DND-41 (cell line): ENCODE results near the gene SLC10A7.

ENCODE experiments used
- ATAC-seq: fragments of 200-7000 bp; cut with Tn5 transposase; 3 replicates; pipeline ENCODE4 v1.9.1; 2021; ENCODE audit warnings: low read depth; ENCODE audit not compliant: insufficient read depth
- DNase-seq: peaks from one replicate; pipeline ENCODE4 v3.0.0-alpha.2; 2020
- H2AFZ ChIP-seq: 2 replicates; pipeline ENCODE4 v1.6.0; 2012; ENCODE audit warnings: low read depth, low read length
- H3K27ac ChIP-seq: 2 replicates; pipeline ENCODE4 v1.5.1; 2012; ENCODE audit warnings: low read length, inconsistent platforms
- H3K27me3 ChIP-seq: fragments of 200-600 bp; sonication (generic); 2 replicates; pipeline ENCODE4 v1.6.0; 2012; ENCODE audit warnings: low read length, mild to moderate bottlenecking, inconsistent platforms; ENCODE audit not compliant: insufficient read depth, poor library complexity
- H3K36me3 ChIP-seq: 2 replicates; pipeline ENCODE4 v1.5.1; 2012; ENCODE audit warnings: low read length, inconsistent platforms; ENCODE audit not compliant: insufficient read depth
- H3K4me1 ChIP-seq: 2 replicates; pipeline ENCODE4 v1.5.1; 2012; ENCODE audit warnings: mild to moderate bottlenecking, low read length; ENCODE audit not compliant: insufficient read depth
- H3K4me2 ChIP-seq: 2 replicates; pipeline ENCODE4 v1.6.0; 2012; ENCODE audit warnings: mild to moderate bottlenecking, moderate library complexity, low read length, inconsistent platforms; ENCODE audit not compliant: insufficient read depth
- H3K4me3 ChIP-seq, 2 experiments: fragments of 200-600 bp in 1 of 2; shearing (Covaris generic) in 1 of 2; 2 replicates each; pipeline ENCODE4 v1.5.1; 2012 to 2016; ENCODE audit warnings: inconsistent platforms in 2 of 2, low read length in 2 of 2, mild to moderate bottlenecking in 2 of 2, low read depth in 1 of 2, moderate library complexity in 1 of 2
- H3K79me2 ChIP-seq: 2 replicates; pipeline ENCODE4 v1.6.0; 2012; ENCODE audit warnings: low read length, inconsistent platforms; ENCODE audit not compliant: insufficient read depth
- H3K9ac ChIP-seq: 2 replicates; pipeline ENCODE4 v1.6.0; 2012; ENCODE audit warnings: low read depth, mild to moderate bottlenecking, inconsistent platforms, low read length, moderate library complexity
- H3K9me3 ChIP-seq: 2 replicates; pipeline ENCODE4 v1.5.1; 2012; ENCODE audit warnings: low read length, moderate library complexity, mild to moderate bottlenecking, inconsistent platforms; ENCODE audit not compliant: insufficient read depth, severe bottlenecking
- H4K20me1 ChIP-seq: 2 replicates; pipeline ENCODE4 v1.6.0; 2012; ENCODE audit warnings: low read length; ENCODE audit not compliant: insufficient read depth
- CTCF ChIP-seq: IDR thresholded peaks from 2 replicates; pipeline ENCODE4 v1.5.1; 2012; ENCODE audit warnings: borderline replicate concordance, low read length, moderate library complexity, mild to moderate bottlenecking; ENCODE audit not compliant: poor library complexity, severe bottlenecking; ENCODE audit errors: extremely low read depth
- EZH2 ChIP-seq: IDR thresholded peaks from 3 replicates; pipeline ENCODE4 v1.6.1; 2012; ENCODE audit warnings: borderline replicate concordance, low read depth, mild to moderate bottlenecking, moderate library complexity, low read length, inconsistent platforms; ENCODE audit not compliant: severe bottlenecking

The SLC10A7 gene

GRCh38 chr4:146511381-146511780 is 10.4 kb downstream of the SLC10A7 start:
- H3K4me3 ChIP-seq = no peak overlapping the region
- no peak overlapping the region for H3K4me2 ChIP-seq
- H3K27ac ChIP-seq = no peak overlapping the region
- H3K4me1 ChIP-seq = no peaks in the 10 kb centered on the region
- peaks cover 22% of the 10 kb centered on the region; the same call in 1 of the 2 replicates for H3K36me3 ChIP-seq
- H3K9me3 ChIP-seq = no peaks in the 10 kb centered on the region
- H4K20me1 ChIP-seq = no peaks in the 10 kb centered on the region
- no peaks in the 10 kb centered on the region for H3K79me2 ChIP-seq
- H3K9ac ChIP-seq = no peak overlapping the region
- no peaks in the 10 kb centered on the region for H3K27me3 ChIP-seq
- TF ChIP-seq EZH2 = no peak
- TF ChIP-seq CTCF = no peak
- DNase-seq (no peak), ATAC-seq (no peak)
- no peak overlapping the region for H2AFZ ChIP-seq

- Histone ChIP-seq H3K9ac (no peak overlapping the region), H3K4me2 (no peak overlapping the region), H3K27me3 (no peaks in the 10 kb centered on the region), H4K20me1 (no peaks in the 10 kb centered on the region), H3K36me3 (peaks cover 22% of the 10 kb centered on the region; the same call in 1 of the 2 replicates), H3K4me1 (no peaks in the 10 kb centered on the region), H3K4me3 (no peak overlapping the region), H3K79me2 (no peaks in the 10 kb centered on the region), H3K27ac (no peak overlapping the region), H2AFZ (no peak overlapping the region), H3K9me3 (no peaks in the 10 kb centered on the region)
- DNase-seq (no peak), ATAC-seq (no peak)
- TF ChIP-seq EZH2 (no peak), CTCF (no peak)
Observed at GRCh38 chr4:146510942-146511341, 10.8 kb downstream of the SLC10A7 start.

GRCh38 chr4:146508229-146508939 is 13.4 kb downstream of the SLC10A7 start:
- Histone ChIP-seq H2AFZ (no peak overlapping the region), H3K4me2 (no peak overlapping the region), H3K79me2 (no peaks in the 10 kb centered on the region), H3K27ac (no peak overlapping the region), H3K4me1 (no peaks in the 10 kb centered on the region), H4K20me1 (no peaks in the 10 kb centered on the region), H3K9ac (no peak overlapping the region), H3K36me3 (peaks cover 17% of the 10 kb centered on the region; the same call in 1 of the 2 replicates), H3K4me3 (no peak overlapping the region), H3K27me3 (no peaks in the 10 kb centered on the region), H3K9me3 (no peaks in the 10 kb centered on the region)
- no peak for ATAC-seq
- TF ChIP-seq CTCF (no peak), EZH2 (no peak)
- DNase-seq = no peak
